PC-9 (cell line): Measurements from ENCODE around the gene TMA7. TPM values are rescaled to one million over a fixed set of nuclear protein-coding genes. Genes with fewer than 3 reads are reported as not detected.
A peak's percentile ranks its signal among the peaks of the same experiment; 100 is the strongest.

Experiments used
- BruUV-seq: library from RNA; stranded (reverse); fragments of 400-500 nt; replicated peaks from 2 replicates; lab custom pipeline; 2021; lab: Mats Ljungman, UMichigan
- CTCF ChIA-PET: fragments of 300-600 bp; sonication (Branson Sonifier 250); formaldehyde crosslinking; loops from one replicate; lab custom pipeline; 2022; ENCODE audit warnings: antibody characterized with exemption; lab: Charles Lee
- POLR2A ChIA-PET: fragments of 300-600 bp; sonication (Branson Sonifier 250); formaldehyde crosslinking; loops from one replicate; lab custom pipeline; 2022; ENCODE audit warnings: antibody characterized with exemption; ENCODE audit not compliant: unreplicated experiment; lab: Charles Lee
- DNase-seq, 2 experiments: peaks; one replicate each; pipeline versions ENCODE4 v3.0.0 to v3.0.0-alpha.2; 2015 to 2022; ENCODE audit warnings: mixed read lengths in 1 of 2
- H2AFZ ChIP-seq: fragments of 200-600 bp; sonication (generic); 2 replicates; pipeline ENCODE4 v1.8.1; 2017; ENCODE audit warnings: antibody characterized with exemption
- H3F3A ChIP-seq: fragments of 200-600 bp; sonication (generic); 2 replicates; pipeline ENCODE4 v1.8.1; 2017; ENCODE audit warnings: antibody characterized with exemption, mild to moderate bottlenecking, low read depth; ENCODE audit not compliant: insufficient read depth
- H3K27ac ChIP-seq: fragments of 200-600 bp; sonication (generic); 2 replicates; pipeline ENCODE4 v1.6.1; 2016; ENCODE audit warnings: mixed run types
- H3K27me3 ChIP-seq: fragments of 200-600 bp; sonication (generic); 2 replicates; pipeline ENCODE4 v1.6.1; 2016; ENCODE audit warnings: low read depth, mixed run types; ENCODE audit not compliant: insufficient read depth
- H3K36me3 ChIP-seq: fragments of 200-600 bp; sonication (generic); 2 replicates; pipeline ENCODE4 v1.6.1; 2016; ENCODE audit warnings: low read depth, mixed run types
- H3K4me1 ChIP-seq: fragments of 200-600 bp; sonication (generic); replicated peaks from 2 replicates; pipeline ENCODE4 v1.6.1; 2016; ENCODE audit warnings: mixed run types; ENCODE audit not compliant: insufficient read depth
- H3K4me2 ChIP-seq: fragments of 200-600 bp; sonication (generic); 2 replicates; pipeline ENCODE4 v1.6.1; 2017; ENCODE audit warnings: mixed run types
- H3K4me3 ChIP-seq: fragments of 200-600 bp; sonication (generic); 2 replicates; pipeline ENCODE4 v1.6.1; 2016; ENCODE audit warnings: mixed run types
- H3K79me2 ChIP-seq: fragments of 200-600 bp; sonication (generic); 2 replicates; pipeline ENCODE4 v1.6.1; 2017; ENCODE audit warnings: low read depth, mixed run types
- H3K9me2 ChIP-seq: fragments of 200-600 bp; sonication (generic); 2 replicates; pipeline ENCODE4 v1.8.1; 2017; ENCODE audit warnings: mild to moderate bottlenecking; ENCODE audit not compliant: insufficient read depth
- H3K9me3 ChIP-seq: fragments of 200-600 bp; sonication (generic); 2 replicates; pipeline ENCODE4 v1.8.1; 2016; ENCODE audit warnings: low read depth; ENCODE audit not compliant: insufficient read depth
- H4K20me1 ChIP-seq: fragments of 200-600 bp; sonication (generic); 2 replicates; pipeline ENCODE4 v1.8.1; 2017; ENCODE audit not compliant: insufficient read depth
- EZH2 ChIP-seq: fragments of 200-600 bp; sonication (generic); IDR thresholded peaks from 2 replicates; pipeline ENCODE4 v1.8.0; 2017; ENCODE audit warnings: antibody characterized with exemption, low read depth
- intact Hi-C: fragments of 100-400 bp; cut with micrococcal nuclease; formaldehyde crosslinking; loops from one replicate; pipeline ENCODE4 v1.10.0; 2022; ENCODE audit not compliant: unreplicated experiment
- total RNA-seq: library from RNA; stranded (reverse); gene quantifications from 2 replicates; pipeline ENCODE4 v1.2.3, GENCODE V29; 2021
- TF ChIP-seq, protein P1 (sequence below): fragments of 200-600 bp; sonication (generic); conservative IDR thresholded peaks from 2 replicates; pipeline ENCODE4 v1.6.1; 2017; ENCODE audit warnings: mixed run types, antibody characterized with exemption, mild to moderate bottlenecking, moderate library complexity

Gene TMA7
- total RNA-seq, 1 experiment from 2014 or later, result 314 TPM

- no peak for TF ChIP-seq EZH2
- TF ChIP-seq, protein P1, sequence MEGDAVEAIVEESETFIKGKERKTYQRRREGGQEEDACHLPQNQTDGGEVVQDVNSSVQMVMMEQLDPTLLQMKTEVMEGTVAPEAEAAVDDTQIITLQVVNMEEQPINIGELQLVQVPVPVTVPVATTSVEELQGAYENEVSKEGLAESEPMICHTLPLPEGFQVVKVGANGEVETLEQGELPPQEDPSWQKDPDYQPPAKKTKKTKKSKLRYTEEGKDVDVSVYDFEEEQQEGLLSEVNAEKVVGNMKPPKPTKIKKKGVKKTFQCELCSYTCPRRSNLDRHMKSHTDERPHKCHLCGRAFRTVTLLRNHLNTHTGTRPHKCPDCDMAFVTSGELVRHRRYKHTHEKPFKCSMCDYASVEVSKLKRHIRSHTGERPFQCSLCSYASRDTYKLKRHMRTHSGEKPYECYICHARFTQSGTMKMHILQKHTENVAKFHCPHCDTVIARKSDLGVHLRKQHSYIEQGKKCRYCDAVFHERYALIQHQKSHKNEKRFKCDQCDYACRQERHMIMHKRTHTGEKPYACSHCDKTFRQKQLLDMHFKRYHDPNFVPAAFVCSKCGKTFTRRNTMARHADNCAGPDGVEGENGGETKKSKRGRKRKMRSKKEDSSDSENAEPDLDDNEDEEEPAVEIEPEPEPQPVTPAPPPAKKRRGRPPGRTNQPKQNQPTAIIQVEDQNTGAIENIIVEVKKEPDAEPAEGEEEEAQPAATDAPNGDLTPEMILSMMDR, result no peak
- no peaks in the 10 kb centered on the region for H3K36me3 ChIP-seq
These were observed 27.0 kb downstream of the TMA7 start for GRCh38 chr3:48467110-48467454.

DNA sequence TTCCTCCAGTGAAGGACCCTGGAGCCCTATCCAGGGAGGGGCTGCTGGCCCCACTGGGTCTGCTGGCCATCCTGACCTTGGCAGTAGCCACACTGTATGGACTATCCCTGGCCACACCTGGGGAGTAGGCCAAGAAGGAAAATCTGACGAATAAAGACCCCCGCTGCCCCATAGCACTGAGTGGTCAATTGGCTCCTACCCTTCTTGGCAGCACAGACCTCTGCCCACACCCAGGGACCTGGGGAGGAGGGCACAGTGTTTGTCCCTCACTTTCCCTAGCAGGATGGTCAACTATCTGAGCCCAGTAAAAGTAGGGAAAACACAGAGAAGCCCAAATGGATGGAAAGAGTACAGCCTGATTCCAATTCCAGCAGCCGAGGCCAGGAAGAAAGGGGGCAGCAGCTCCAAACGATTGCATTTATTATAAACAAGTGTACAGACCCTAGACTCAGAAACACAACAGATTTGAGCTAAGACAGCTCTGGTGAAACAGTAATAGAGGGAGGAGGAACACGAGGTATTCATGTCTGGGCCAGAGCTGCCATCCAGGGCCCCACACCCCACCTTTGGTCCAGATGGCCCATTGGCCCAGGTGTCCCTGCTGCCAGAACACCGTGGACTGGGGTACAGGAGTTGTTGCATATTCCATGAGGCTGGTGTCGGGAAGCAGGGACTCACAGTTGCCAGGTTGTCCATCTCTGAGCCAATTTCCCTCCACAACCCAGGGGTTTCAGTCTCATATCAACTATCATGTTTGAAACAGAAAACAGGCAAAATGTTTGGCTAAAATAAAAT, 27.6 kb downstream of the TMA7 start:
- Histone ChIP-seq H4K20me1 (no peaks in the 10 kb centered on the region), H3K4me3 (no peak overlapping the region), H3K27ac (no peak overlapping the region), H3F3A (peaks cover 5% of the 10 kb centered on the region; the same call in 1 of the 2 replicates), H2AFZ (no peak overlapping the region), H3K4me2 (peak overlapping the region; percentile 93), H3K36me3 (no peaks in the 10 kb centered on the region), H3K79me2 (peaks cover 34% of the 10 kb centered on the region), H3K4me1 (peaks cover 26% of the 10 kb centered on the region), H3K9me3 (no peaks in the 10 kb centered on the region), H3K9me2 (no peaks in the 10 kb centered on the region), H3K27me3 (no peaks in the 10 kb centered on the region)
- intact Hi-C loops, result loop anchor here (5.0 kb wide), 1 partner anchor 130 kb away; the partner anchor contains the start of gene COL7A1
- TF ChIP-seq, protein P1, result no peak
- no peak for TF ChIP-seq EZH2
- POLR2A ChIA-PET, result no interaction called here
- CTCF ChIA-PET, result interaction anchor here (1.3 kb wide), 1 partner anchor 40 kb away, joined by 4 read pairs; no protein-coding TSS in a partner anchor
- BruUV-seq, result no TSS peak
- no peak for DNase-seq

More at GRCh38 chr3:48467110-48467454, 27.0 kb downstream of the TMA7 start:
- Histone ChIP-seq H3K9me3 (no peaks in the 10 kb centered on the region), H3K4me1 (peaks cover 24% of the 10 kb centered on the region), H3K27me3 (no peaks in the 10 kb centered on the region), H4K20me1 (no peaks in the 10 kb centered on the region), H3F3A (peaks cover 5% of the 10 kb centered on the region; the same call in 1 of the 2 replicates), H3K9me2 (no peaks in the 10 kb centered on the region), H3K79me2 (peaks cover 31% of the 10 kb centered on the region), H3K4me2 (peak overlapping the region; percentile 93), H3K4me3 (peak overlapping the region; percentile 63; the same call in 1 of the 2 replicates), H3K27ac (no peak overlapping the region), H2AFZ (no peak overlapping the region)
- no peak for DNase-seq
- intact Hi-C loops, result loop anchor here (5.0 kb wide), 1 partner anchor 130 kb away; the partner anchor contains the start of gene COL7A1
- POLR2A ChIA-PET, result no interaction called here
- CTCF ChIA-PET, result interaction anchor here (1.3 kb wide), 1 partner anchor 40 kb away, joined by 4 read pairs; no protein-coding TSS in a partner anchor
- no TSS peak for BruUV-seq

DNA sequence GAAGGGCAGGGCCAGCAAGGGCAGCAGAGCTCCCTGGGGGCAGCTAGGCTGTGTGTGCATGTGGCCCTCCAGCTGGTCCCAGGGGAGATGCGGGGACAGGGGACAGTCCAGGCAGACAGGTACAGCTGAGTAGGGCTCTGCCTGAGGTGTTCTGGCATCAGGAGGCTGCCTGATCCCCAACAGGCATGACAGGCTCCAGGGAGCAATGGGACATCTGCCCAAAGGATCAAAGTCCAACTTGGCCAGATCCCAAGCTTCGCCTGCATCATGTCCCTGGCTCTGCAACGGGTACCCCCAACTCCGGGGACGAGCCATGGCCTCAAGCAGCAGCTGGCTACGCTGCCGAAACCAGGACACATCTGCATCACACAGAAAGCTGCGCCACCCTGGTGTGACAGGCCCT, 28.3 kb downstream of the TMA7 start:
- no TSS peak for BruUV-seq
- H3K27ac ChIP-seq, result no peak overlapping the region
- H3K4me2 ChIP-seq, result no peak overlapping the region
- ChIA-PET CTCF (no interaction called here), POLR2A (no interaction called here)
- H3K9me3 ChIP-seq, result no peaks in the 10 kb centered on the region
- no peaks in the 10 kb centered on the region for H3K36me3 ChIP-seq
- peaks cover 7% of the 10 kb centered on the region; the same call in 1 of the 2 replicates for H3F3A ChIP-seq
- H3K4me3 ChIP-seq, result no peak overlapping the region
- H3K27me3 ChIP-seq, result no peaks in the 10 kb centered on the region
- intact Hi-C loops, result loop anchor here (5.0 kb wide), 1 partner anchor 129 kb away; the partner anchor contains the start of gene COL7A1
- H3K4me1 ChIP-seq, result peaks cover 28% of the 10 kb centered on the region
- H4K20me1 ChIP-seq, result no peaks in the 10 kb centered on the region
- H3K79me2 ChIP-seq, result peaks cover 34% of the 10 kb centered on the region
- DNase-seq, result no peak
- TF ChIP-seq, protein P1, result no peak
- no peak for TF ChIP-seq EZH2
- H3K9me2 ChIP-seq, result no peaks in the 10 kb centered on the region
- no peak overlapping the region for H2AFZ ChIP-seq
